Endodermal cell (in vitro differentiated cells): ENCODE results near the gene ULBP3. TPM values are rescaled to one million over a fixed set of nuclear protein-coding genes. Genes with fewer than 3 reads are reported as not detected.
"Not testable (repeated sequence)": the region's sequence is repeated elsewhere in the genome, so short reads cannot be mapped to it uniquely, and the experiment has no call there.

Source experiments
- DNase-seq: peaks from one replicate; pipeline ENCODE4 v3.0.0-alpha.2; 2017
- H3K27ac ChIP-seq: 2 replicates; pipeline ENCODE4 v1.5.1; 2013; ENCODE audit warnings: mild to moderate bottlenecking, low read depth, low read length, moderate library complexity
- H3K27me3 ChIP-seq: 2 replicates; pipeline ENCODE4 v1.6.1; 2013; ENCODE audit warnings: mild to moderate bottlenecking, low read length, moderate library complexity; ENCODE audit not compliant: insufficient read depth, control insufficient read depth, poor library complexity, severe bottlenecking
- H3K36me3 ChIP-seq: 2 replicates; pipeline ENCODE4 v1.7.0; 2013; ENCODE audit warnings: mild to moderate bottlenecking, low read length, moderate library complexity; ENCODE audit not compliant: control insufficient read depth, insufficient read depth
- H3K4me1 ChIP-seq: one replicate; pipeline ENCODE4 v1.7.0; 2013; ENCODE audit warnings: low read length; ENCODE audit not compliant: control insufficient read depth, insufficient read depth
- H3K4me3 ChIP-seq: 2 replicates; pipeline ENCODE4 v1.5.1; 2013; ENCODE audit warnings: mild to moderate bottlenecking, low read length, moderate library complexity
- H3K9ac ChIP-seq: 2 replicates; pipeline ENCODE4 v1.6.1; 2013; ENCODE audit warnings: mild to moderate bottlenecking, low read length, moderate library complexity; ENCODE audit not compliant: poor library complexity, severe bottlenecking; ENCODE audit errors: extremely low read depth
- H3K9me3 ChIP-seq: 2 replicates; pipeline ENCODE4 v1.6.1; 2013; ENCODE audit warnings: mild to moderate bottlenecking, low read length, moderate library complexity; ENCODE audit not compliant: control insufficient read depth
- H3K27ac Mint-ChIP-seq: 2 replicates; pipeline ENCODE4 v1.8.0; 2020; ENCODE audit warnings: mixed read lengths
- H3K27me3 Mint-ChIP-seq: 2 replicates; pipeline ENCODE4 v1.8.0; 2021; ENCODE audit warnings: mild to moderate bottlenecking, mixed read lengths; ENCODE audit not compliant: insufficient read depth
- H3K36me3 Mint-ChIP-seq: 2 replicates; pipeline ENCODE4 v1.8.0; 2020; ENCODE audit warnings: low read depth, mixed read lengths
- H3K4me1 Mint-ChIP-seq: 2 replicates; pipeline ENCODE4 v1.8.0; 2020; ENCODE audit warnings: mixed read lengths
- H3K4me3 Mint-ChIP-seq: 2 replicates; pipeline ENCODE4 v1.8.0; 2020; ENCODE audit warnings: mild to moderate bottlenecking, moderate library complexity, mixed read lengths
- H3K9me3 Mint-ChIP-seq: 2 replicates; pipeline ENCODE4 v1.8.0; 2020; ENCODE audit warnings: mild to moderate bottlenecking, mixed read lengths
- CTCF ChIP-seq: fragments of 200-600 bp; sonication (generic); conservative IDR thresholded peaks from 2 replicates; pipeline ENCODE4 v1.5.0; 2021; ENCODE audit warnings: antibody characterized with exemption, mild to moderate bottlenecking
- WGBS, 2 experiments: methylation state at CpG; one replicate each; pipeline versions ENCODE4 v1.1.5 to v1.1.7; 2013; ENCODE audit warnings: missing lambda C conversion rate in 2 of 2, mixed read lengths in 1 of 2; ENCODE audit not compliant: insufficient coverage in 1 of 2, insufficient read length in 1 of 2; 5-methylcytosine and 5-hydroxymethylcytosine counted together
- total RNA-seq, 2 donors: library from RNA; stranded (reverse); fragmentation: NEBNext Ultra II Directional in 1 of 2; extraction: Animal tissue kit (Norgen Biotek cat#: 25700) in 1 of 2; gene quantifications; 2 replicates in 1 of 2; 3 replicates in 1 of 2; pipeline ENCODE4 v1.2.1, GENCODE V29; 2021

ULBP3 gene
- total RNA-seq, 2 donors from 2014 or later = 4.4 to 5.4 TPM

- no peaks in the 10 kb centered on the region for H3K27me3 ChIP-seq
- TF ChIP-seq CTCF = no peak
- 86 to 100% methylated on average over 2 of the region's 2 CpGs for WGBS, 2 experiments
- Mint-ChIP-seq H3K36me3 (no peaks in the 10 kb centered on the region), H3K9me3 (peaks cover 2% of the 10 kb centered on the region), H3K4me3 (no peak overlapping the region), H3K27ac (no peak overlapping the region), H3K27me3 (no peaks in the 10 kb centered on the region), H3K4me1 (peaks cover 6% of the 10 kb centered on the region)
- no peak overlapping the region for H3K27ac ChIP-seq
- H3K36me3 ChIP-seq = no peaks in the 10 kb centered on the region
- no peaks in the 10 kb centered on the region for H3K4me1 ChIP-seq
- no peak for DNase-seq
- no peak overlapping the region for H3K9ac ChIP-seq
- H3K4me3 ChIP-seq = no peak overlapping the region
- no peaks in the 10 kb centered on the region for H3K9me3 ChIP-seq
Observed at GRCh38 chr6:150078788-150079187, 9.9 kb upstream of the ULBP3 start.

- DNase-seq = no peak
- H3K4me3 ChIP-seq = no peak overlapping the region
- peaks cover 6% of the 10 kb centered on the region for H3K4me1 Mint-ChIP-seq
- no peaks in the 10 kb centered on the region for H3K4me1 ChIP-seq
- H3K27ac ChIP-seq = no peak overlapping the region
- no peak overlapping the region for H3K27ac Mint-ChIP-seq
- H3K36me3 Mint-ChIP-seq = no peaks in the 10 kb centered on the region
- H3K27me3 ChIP-seq = no peaks in the 10 kb centered on the region
- no peak overlapping the region for H3K4me3 Mint-ChIP-seq
- no peaks in the 10 kb centered on the region for H3K36me3 ChIP-seq
- H3K9me3 Mint-ChIP-seq = peaks cover 2% of the 10 kb centered on the region
- no peaks in the 10 kb centered on the region for H3K9me3 ChIP-seq
- no peak overlapping the region for H3K9ac ChIP-seq
- WGBS, 2 experiments = 80 to 81% methylated on average over 5 to 8 of the region's 8 CpGs
- H3K27me3 Mint-ChIP-seq = no peaks in the 10 kb centered on the region
- TF ChIP-seq CTCF = peak; percentile 55
Observed at GRCh38 chr6:150076196-150076893, 7.4 kb upstream of the ULBP3 start.

GRCh38 chr6:150075034-150075421 lies 6.1 kb upstream of the ULBP3 start:
- H3K9me3 ChIP-seq = no peaks in the 10 kb centered on the region
- H3K9ac ChIP-seq = no peak overlapping the region
- peaks cover 2% of the 10 kb centered on the region for H3K27me3 ChIP-seq
- H3K27ac ChIP-seq = no peak overlapping the region
- H3K27ac Mint-ChIP-seq = no peak overlapping the region
- no peak for TF ChIP-seq CTCF
- H3K27me3 Mint-ChIP-seq = peaks cover 3% of the 10 kb centered on the region
- no peak overlapping the region for H3K4me3 ChIP-seq
- H3K9me3 Mint-ChIP-seq = no peaks in the 10 kb centered on the region
- H3K36me3 Mint-ChIP-seq = no peaks in the 10 kb centered on the region
- H3K4me1 Mint-ChIP-seq = peaks cover 6% of the 10 kb centered on the region
- H3K4me1 ChIP-seq = no peaks in the 10 kb centered on the region
- no peak overlapping the region for H3K4me3 Mint-ChIP-seq
- WGBS, 2 experiments = 67% methylated on average over 1 of the region's 2 CpGs; no CpG with 5 or more reads in 1 of the 2 experiments
- DNase-seq = no peak
- H3K36me3 ChIP-seq = no peaks in the 10 kb centered on the region

- H3K4me1 Mint-ChIP-seq, H3K27ac Mint-ChIP-seq: not testable (repeated sequence)
Observed at GRCh38 chr6:150074396-150075033, 5.6 kb upstream of the ULBP3 start.

More at GRCh38 chr6:150074396-150075033, 5.6 kb upstream of the ULBP3 start:
- not testable (repeated sequence) for H3K27ac ChIP-seq, H3K4me3 Mint-ChIP-seq, H3K9ac ChIP-seq, H3K4me1 ChIP-seq, DNase-seq, H3K36me3 Mint-ChIP-seq, H3K9me3 Mint-ChIP-seq, H3K4me3 ChIP-seq, H3K27me3 ChIP-seq, H3K36me3 ChIP-seq, H3K9me3 ChIP-seq, H3K27me3 Mint-ChIP-seq
- 95 to 100% methylated on average over 2 to 4 of the region's 4 CpGs for WGBS, 2 experiments
